Germinal center (tissue), 1 donor: ENCODE measurements around the gene METTL25.
"Not testable (repeated sequence)": the region's sequence is repeated elsewhere in the genome, so short reads cannot be mapped to it uniquely, and the experiment has no call there.

ENCODE experiments used
- DNase-seq: peaks from one replicate; pipeline ENCODE4 v3.0.0; 2012; ENCODE audit warnings: mixed read lengths, low spot score

The METTL25 gene

DNA sequence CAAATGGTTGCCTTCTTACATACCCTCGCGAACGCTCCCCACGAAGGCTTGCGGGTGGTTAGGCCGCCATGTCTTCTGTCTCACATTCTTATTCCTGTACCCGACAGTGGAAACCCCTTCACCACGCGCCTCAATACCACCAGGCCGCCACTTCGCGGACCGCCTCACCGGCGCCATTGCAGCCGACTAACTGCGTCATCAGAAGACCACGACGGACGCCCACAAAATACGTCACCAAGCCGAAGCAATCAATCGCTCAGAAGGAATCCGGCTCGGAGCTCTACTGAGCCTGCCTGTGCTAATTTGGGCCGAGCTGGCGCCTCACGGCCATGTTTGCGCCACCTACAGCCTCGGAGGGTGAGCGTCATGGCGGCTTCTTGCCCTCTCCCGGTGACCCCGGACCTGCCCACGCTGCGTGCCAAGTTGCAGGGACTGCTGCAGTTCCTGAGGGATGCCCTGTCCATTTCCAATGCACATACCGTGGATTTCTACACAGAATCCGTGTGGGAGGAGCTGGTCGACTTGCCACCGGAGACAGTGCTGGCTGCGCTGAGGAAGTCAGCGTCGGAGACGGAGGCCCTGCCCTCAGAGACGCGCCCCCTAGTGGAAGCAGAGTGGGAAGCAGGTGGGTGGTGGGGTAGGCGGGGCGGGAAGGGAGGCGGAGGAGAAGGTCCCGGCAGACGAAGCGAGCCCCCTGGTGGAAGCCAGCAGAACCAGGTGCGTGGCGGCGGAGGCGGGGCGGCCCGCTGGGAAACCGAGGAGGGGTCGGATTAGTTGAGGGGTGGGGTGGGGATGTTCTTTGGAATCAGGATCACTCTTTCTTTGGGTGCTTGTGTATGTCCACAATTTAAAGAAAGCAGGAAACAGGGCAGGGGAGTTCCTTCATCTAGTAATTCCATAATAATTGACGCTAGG is at the start of gene METTL25, which contains the start of gene CCDC59:
Gene METTL25, plus strand, starts transcription at position 330 of the 915 bp plus-strand sequence. Its CDS starts 37 bp downstream, at position 367.
Gene CCDC59, minus strand, starts transcription at position 188 of the 915 bp plus-strand sequence. Its CDS starts 11 bp downstream, at position 177.
- peak; percentile 91 for DNase-seq

- DNase-seq: no peak
Measured at GRCh38 chr12:82314406-82314892, 43.9 kb upstream of the METTL25 start.

- no peak for DNase-seq
Measured at GRCh38 chr12:82319276-82319675, 39.1 kb upstream of the METTL25 start.

GRCh38 chr12:82325540-82326336 is 32.6 kb upstream of the METTL25 start:
- DNase-seq: no peak

DNA sequence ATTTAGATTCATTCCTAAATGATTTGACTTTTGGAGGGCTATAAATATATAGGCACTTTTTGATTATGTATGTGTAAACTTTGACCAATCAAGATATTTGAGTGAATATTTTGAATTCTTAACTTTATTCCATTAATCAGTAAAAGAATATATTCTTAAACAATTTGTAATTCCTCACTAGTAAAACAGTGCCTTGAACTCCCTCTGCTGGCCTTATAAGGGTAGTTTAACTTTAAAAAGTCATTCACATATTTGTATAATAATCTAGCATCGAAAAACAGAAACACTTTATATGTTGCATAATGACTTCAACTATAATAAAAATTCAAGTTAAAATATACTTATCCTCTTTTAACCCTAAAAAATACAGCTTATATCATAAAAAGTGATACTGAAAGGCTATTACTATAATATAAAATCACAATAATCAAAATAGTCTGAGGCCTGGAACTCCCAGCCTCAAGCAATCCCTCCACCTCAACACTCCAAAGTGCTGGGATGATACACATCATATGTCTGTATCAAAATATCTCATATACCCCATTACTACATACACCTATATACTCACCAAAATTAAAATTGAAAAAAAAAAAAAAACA is 31.3 kb upstream of the METTL25 start:
- DNase-seq: no peak

DNA sequence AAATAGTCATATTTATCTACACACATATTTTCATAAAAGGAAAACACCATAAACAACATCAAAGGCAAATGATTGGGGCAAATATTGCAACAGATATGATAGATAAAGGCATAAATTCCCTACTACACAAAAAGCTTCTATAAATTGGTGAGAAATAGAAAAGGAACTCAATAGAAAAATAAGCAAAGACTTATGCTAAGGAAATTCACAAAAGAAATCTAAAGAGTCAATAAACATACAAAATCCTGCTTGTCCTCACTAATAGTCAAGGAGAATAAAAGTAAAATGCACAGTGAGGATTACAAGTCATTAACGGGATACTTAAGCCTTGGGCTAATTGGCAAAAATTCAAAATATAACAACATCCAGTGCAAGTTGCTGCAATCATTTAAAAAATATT is 30.5 kb upstream of the METTL25 start:
- no peak for DNase-seq

- DNase-seq: no peak
Measured at GRCh38 chr12:82329508-82329907, 28.8 kb upstream of the METTL25 start.

DNA sequence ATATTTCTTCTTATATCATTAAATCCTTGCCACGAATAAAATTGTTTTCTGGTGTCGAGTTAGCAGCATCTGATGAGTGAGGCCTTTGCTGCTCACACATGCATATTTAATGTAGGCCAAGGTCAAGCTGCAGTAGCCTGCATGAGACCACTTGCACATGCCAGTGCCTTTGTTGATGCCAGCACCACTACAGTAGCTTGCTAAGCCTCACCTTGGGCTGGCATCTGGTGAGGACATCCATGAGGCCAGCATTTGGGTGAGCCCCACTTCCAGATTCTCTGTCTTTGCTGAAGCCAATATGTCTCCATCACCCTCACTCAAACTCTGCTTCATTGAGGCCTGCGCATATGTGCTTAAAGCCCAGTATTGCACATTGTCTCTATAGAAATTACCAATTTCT is 8.2 kb upstream of the METTL25 start:
- no peak for DNase-seq

- no peak for DNase-seq
Measured at GRCh38 chr12:82351390-82351789, 6.9 kb upstream of the METTL25 start.

GRCh38 chr12:82357340-82357739 is 989 bp upstream of the METTL25 start:
- no peak for DNase-seq

GRCh38 chr12:82357845-82358199 is 507 bp upstream of the METTL25 start:
- no peak for DNase-seq

DNA sequence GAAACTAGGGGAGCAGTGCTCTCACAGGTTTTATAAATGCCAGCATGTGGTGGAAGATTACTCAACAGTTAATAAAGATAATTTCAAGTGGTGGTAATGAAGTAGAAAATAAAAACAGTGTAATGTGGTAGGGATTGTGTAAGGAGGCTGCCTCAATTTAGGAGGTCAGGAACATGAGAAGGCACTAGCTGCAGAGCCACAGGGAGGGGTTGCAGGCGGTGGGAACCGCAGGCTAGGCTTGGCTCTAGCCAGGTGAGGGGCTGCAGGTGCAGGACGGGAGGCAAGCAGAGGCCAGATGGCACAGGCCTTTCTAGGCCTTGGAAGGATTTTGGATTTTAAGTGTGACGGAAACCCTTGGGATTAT is 768 bp downstream of the METTL25 start:
- no peak for DNase-seq

GRCh38 chr12:82360834-82361233 is 2.5 kb downstream of the METTL25 start:
- not testable (repeated sequence) for DNase-seq

DNA sequence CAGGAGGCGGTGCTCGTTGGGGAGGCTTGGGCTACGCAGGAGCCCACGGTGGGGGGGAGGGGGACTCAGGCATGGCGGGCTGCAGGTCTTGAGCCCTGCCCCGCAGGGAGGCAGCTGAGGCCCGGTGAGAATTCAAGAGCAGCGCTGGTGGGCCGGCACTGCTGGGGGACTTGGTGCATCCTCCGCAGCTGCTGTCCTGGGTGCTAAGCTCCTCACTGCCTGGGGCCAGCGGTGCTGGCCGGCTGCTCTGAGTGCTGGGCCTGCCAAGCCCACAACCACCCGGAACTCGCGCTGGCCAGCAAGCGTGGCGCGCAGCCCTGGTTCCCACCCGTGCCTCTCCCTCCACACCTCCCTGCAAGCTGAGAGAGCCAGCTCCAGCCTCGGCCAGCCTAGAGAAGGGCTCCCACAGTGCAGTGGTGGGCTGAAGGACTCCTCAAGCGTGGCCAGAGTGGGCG is 3.2 kb downstream of the METTL25 start:
- no peak for DNase-seq

DNA sequence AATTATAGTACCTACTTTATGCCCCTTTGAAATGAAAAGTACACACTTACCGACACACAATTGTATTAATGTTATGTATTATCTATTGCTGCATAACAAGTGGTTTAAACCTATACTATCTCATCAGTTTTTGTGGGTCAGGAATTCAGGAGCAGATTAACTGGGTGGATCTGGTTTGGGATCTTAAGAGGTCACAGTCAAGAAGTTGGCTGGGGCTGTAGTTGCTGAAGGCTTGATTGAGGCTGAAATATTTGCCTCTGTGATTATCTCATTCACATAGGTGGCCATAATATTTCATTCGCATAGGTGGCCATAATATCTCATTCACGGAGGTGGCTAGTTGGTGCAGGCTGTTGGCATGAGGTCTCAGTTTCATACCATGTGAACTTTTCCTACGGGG is 5.7 kb downstream of the METTL25 start:
- DNase-seq: no peak

- DNase-seq: no peak
Measured at GRCh38 chr12:82366197-82366596, 7.9 kb downstream of the METTL25 start.

- no peak for DNase-seq
Measured at GRCh38 chr12:82375201-82375600, 16.9 kb downstream of the METTL25 start.

DNA sequence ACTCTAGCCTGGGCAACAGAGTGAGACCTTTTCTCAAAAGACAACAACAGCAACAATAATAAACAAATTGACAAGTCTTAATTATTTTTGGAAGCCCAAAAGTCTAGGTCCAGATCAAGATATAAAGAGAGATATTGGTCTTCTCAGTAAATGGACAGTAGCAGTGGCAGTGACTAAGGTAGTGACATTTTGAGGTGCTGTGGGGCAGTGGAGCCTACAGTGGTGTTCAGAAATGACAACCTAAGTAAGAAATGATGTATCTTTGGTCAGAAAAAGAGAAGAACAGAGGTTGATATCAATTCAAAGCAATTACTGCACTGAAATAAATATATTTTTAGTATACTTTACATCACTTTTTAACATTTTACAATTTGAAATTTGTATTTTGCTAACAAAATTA is 20.7 kb downstream of the METTL25 start:
- no peak for DNase-seq

DNA sequence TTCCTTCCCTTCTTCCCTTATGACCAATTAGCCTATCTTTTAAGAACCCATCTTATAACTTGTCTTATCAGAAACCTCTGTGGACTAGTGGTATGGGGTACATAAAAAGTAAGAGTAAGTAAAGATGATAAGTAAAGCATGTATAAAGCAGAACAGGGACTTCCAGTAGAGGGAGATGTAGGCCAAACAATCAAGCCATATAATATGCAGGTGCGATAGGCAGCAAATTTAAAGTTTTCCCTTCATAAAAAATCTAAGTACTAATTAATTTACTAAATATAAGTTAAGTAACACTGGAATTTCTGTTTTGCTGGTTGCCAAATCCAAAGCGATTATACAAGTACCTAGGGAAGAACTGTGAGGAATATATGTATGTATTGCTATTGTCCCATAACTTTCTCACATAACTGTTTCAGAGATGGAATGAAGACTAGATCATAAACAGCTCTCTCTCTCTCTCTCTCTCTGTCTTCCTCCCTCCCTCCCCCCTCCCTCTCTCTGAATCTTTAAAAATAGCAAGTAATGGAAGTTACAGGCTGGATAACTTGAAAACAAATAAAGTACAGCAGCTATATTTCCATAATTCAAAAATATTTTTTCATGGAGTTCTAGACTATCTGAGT is 25.7 kb downstream of the METTL25 start:
- no peak for DNase-seq

DNA sequence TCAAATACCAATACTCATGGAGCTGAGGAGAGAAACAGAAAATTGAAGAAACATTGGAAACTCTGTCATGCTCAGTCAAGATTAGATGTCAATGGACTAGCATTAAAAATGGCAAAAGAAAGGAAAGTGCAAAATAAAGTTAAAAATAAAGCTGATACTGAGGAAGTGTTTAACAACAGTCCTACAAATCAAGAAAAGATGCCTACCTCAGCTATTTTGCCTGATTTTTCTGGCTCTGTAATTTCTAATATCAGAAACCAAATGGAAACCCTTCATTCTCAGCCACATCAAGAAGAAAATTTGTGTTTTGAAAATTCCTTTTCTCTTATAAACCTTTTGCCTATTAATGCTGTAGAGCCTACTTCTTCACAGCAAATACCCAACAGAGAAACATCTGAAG is 40.5 kb downstream of the METTL25 start:
- no peak for DNase-seq

GRCh38 chr12:82400819-82401218 is 42.5 kb downstream of the METTL25 start:
- no peak for DNase-seq

GRCh38 chr12:82406651-82407050 is 48.3 kb downstream of the METTL25 start:
- no peak for DNase-seq
